GM11168 (cell line): ENCODE measurements around the gene KXD1.
"Not testable (repeated sequence)": the region's sequence is repeated elsewhere in the genome, so short reads cannot be mapped to it uniquely, and the experiment has no call there.

Source experiments
- in situ Hi-C: fragments of 300-500 bp; cut with MboI; formaldehyde crosslinking; loops from one replicate; pipeline ENCODE4 v1.12.0; 2022; ENCODE audit warnings: low sequenced_read_pairs; ENCODE audit not compliant: unreplicated experiment

KXD1 gene, protein sequence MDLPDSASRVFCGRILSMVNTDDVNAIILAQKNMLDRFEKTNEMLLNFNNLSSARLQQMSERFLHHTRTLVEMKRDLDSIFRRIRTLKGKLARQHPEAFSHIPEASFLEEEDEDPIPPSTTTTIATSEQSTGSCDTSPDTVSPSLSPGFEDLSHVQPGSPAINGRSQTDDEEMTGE

DNA sequence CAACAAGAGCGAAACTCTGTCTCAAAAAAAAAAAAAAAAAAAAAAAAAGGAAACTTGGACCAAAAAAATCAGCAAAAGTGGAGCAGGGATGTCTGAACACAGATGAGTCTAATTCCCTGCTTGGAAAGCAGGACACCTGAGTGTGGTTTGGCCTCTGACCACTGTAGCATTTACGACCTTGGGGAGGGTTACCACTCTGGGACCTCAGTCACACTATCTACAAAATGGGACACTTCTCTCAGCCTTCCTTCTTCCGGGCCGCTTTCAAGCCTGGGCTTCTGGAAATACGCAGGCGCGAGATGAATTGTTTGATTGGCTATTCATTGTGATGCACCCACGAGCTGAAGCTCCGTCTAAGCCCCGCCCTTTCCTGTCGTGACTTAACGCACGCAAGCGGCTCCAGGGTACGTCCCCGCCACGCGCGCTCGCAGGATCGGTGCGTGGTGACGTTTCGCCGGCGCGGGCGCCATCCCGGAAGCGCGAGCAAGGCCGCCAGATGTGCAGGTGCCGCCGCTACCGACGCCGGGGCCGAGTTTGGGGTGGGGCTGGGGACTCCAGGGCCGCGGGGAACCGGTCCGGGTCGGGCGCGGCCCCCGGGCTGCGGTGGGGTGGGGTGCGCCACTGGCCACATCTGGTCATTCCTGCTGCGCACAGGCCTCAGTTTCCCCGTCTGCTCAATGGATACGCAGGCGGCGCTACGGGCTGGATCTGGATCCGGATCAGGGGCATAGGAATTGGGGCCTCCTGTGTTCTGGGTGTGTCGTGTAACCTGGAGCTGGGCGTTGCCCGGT lies at the start of gene KXD1:
Gene KXD1, plus strand, starts transcription at position 460 of the 791 bp plus-strand sequence. CDS start 4,187 bp downstream, outside the sequence.
- in situ Hi-C loops = no loop called here

- in situ Hi-C loops = no loop called here
These were observed 49.1 kb upstream of the KXD1 start for GRCh38 chr19:18508585-18508984.

- in situ Hi-C loops = no loop called here
These were observed 47.5 kb upstream of the KXD1 start for GRCh38 chr19:18510216-18510615.

DNA sequence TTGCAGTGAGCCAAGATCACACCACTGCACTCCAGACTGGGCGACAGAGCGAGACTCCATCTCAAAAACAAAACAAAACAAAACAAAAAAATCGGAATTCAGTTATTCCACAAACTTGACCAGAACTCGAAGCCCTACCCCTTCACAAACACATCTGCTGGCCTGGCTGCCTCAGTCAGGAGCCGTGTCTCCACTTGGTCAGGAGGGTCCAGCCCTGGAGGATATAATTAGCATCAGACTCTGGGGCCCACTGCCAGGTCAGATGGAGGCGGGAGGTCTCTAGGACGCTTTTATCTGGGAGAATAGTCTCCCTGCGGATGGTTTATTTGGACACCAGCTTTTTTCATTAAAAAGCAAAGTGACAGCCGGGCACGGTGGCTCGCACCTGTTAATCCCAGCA lies 43.8 kb upstream of the KXD1 start:
- in situ Hi-C loops = no loop called here

DNA sequence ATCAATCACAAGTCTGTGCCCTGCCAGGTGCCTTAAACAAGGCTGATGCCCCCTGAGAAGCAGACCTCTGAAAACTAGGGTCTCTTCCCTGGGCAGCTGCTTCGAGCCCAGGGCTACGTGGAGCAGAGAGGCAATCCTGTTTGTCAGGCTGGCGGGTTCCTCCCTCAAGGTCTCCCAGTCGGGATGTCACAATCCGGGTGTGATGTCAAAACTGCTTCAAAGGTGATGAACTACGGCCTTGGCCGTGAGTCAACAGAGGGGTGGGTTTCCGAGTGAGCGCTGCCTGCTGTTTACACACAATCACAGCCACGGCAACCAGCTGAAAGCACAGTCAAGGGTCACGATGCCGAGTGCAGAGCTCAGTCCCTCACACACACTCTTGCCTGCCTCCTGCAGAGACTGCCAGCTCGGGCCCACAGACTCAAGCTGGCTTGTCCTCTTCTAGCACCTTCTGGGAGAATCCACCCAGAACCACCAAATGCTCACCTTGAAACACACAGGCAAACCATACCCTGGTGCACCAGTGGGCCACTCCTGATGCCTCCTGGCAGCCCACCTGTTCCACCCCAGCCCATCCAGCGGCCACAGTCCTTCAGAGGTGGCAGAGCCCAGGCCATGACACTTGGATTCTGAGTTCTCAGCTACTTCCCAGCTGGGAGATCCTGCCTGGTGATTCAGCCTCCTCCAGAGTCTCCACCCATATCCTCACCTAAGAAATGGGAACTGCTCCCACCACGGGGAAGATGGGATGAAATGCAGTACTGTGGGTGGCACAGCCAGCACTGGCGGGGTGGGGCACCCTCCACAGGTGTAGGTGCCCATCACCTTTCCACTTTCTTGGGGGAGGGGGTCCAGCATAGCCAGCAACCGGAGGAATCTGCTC lies 42.6 kb upstream of the KXD1 start:
- in situ Hi-C loops = no loop called here

DNA sequence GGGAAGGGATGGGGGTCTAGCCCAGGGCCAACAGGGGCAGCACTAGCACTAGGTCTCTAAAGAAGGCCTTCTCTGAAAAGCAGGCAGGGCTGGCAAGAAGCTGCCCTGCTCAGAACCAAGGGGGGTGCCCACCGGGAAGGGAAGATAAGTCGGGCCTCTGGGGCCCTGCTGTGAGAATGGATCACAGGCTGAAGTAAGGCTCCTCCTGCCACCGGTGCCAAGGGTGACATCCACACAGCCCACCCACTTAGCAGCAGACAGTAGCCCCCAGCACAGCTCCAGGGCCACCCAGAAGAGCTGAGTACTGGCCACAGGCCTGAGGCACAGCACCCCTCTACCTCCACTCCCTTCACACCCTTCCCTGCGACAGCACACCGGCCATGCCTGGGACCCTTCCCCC lies 41.7 kb upstream of the KXD1 start:
- in situ Hi-C loops = no loop called here

DNA sequence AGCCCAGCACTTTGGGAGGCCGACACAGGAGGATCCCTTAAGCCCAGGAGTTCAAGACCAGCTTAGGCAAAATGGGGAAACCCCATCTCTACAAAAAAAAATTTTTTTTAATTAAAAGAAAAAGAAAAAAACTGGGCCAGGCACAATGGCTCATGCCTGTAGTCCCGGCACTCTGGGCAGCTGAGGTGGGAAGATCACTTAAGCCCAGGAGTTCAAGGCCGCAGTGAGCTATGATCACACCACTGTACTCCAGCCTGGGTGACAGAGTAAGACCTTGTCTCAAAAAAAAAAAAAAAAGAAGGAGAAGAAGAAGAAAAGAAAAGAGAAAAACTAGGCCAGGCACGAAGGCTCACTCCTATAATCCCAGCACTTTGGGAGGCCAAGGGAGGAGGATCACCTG lies 40.1 kb upstream of the KXD1 start:
- in situ Hi-C loops = no loop called here

DNA sequence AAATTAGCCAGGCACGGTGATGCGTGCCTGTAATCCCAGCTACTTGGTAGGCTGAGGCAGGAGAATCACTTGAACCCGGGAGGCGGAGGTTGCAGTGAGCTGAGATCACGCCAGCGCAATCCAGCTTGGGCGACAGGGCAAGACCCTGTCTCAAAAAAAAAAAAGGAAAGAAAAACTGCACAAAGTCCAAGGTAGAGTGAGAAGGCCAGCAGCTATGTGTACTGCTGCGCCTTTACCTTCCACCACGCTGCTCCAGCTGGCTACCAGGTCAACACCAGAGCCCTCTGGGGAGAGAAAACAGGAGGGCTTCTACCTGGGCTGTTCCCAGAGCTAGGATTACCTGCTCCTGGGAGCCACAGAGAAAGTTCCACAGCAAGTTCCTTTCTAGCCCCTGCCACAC lies 39.0 kb upstream of the KXD1 start:
- in situ Hi-C loops = no loop called here

DNA sequence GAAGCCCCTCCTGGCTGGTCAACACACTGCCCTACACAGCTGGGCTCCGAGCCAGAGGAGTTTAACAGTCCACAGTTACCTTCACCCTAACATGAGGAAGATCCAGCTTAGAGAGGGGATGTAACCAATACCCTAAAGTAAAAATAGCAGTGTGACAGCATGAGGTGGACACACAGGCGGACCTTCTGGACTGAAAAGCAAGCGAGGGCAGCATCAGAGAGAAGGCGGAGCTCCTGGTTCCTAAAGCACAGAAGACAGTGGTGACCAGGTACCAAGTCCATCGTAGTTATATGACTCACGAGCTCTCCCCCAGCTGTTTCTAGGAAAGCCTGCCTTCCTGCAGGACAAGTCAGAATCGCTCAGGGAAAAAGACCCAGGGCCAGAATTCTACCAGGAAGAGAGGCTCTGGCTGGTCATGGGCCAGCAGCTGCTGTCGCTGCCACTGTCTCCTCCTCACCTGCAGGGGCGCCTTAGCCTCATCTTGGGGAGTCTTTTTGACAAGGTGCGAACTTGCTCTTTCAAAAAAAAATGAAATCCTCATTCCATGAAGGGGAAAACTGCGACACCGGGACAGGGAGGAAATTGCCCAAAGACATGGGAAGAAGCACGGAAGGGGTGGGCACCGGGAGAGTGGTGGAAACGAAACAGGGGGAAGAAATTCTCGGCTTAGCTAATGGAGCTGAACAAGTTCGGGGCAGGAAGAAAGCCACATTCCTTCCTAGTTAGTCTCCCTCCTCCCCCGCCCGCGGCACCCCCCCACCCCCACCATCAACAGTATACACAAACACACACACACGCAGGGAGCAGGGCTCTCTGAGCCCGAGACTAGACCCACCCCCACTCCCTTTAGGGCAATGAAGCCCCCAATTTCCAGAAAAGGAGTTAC lies 37.5 kb upstream of the KXD1 start:
- in situ Hi-C loops = no loop called here

DNA sequence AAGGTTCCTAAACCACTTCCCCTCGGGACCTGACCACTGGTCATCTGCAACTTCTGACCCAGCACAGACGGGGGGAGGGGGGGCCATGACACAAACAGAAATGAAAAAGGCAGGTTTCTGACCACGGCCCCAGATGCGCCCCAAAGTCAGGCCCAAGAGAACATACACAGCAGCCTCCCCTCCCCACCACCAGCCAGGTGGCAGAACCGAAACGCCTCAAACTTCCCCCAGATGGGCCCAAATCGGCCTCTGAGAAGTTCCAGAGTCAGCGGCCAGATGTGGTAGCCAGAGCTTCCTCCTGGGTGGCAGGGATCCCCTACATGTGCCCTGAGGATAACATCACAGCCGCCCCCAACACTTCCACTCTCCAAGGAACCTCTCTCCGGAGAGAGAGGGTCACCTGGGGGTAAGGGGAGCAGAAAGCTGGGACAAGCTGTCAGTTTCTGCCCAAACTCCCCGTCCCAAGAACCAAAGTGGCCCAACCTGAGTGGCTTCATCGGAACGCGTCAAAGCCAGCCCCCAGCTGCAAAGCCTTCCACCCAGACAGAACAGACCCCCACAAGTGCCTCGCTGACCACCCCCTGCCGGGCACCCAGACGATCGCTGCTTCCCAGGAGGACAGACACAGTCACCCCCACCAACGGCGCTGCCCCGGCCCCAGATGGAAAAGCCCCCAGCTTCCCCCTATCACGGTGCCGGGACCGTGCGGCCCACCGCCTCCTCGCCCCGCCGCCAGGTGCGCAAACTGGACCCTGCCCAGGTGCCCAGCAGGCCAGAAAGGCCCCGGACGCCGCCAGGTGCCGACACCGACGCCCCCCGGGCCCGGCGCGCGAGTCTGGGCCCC lies 36.6 kb upstream of the KXD1 start:
- in situ Hi-C loops = no loop called here

DNA sequence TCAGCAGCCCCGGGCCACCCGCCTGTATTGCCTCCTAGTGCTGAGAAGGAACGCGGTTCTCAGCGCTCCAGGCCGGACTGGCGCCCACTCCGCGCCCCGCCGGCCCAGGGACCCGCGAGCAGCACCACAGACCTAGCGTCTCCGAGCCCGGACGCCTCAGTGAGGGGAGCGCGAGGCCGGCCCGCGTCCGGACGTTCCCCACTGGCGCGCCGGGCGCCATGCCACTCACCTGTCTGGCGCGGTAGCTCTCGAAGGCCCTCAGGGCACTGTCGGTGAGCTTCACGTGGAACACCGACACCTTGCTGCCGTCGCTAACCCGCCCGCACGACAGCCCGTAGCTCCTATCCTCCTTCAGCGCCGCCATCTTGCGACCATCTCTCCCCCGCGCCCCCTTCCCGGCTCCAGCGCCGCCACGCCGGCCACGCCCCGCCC lies 36.0 kb upstream of the KXD1 start, which contains the start of gene ELL:
Gene ELL, minus strand, starts transcription at position 379 of the 432 bp plus-strand sequence. Its CDS starts 15 bp downstream, at position 364.
- in situ Hi-C loops = no loop called here

DNA sequence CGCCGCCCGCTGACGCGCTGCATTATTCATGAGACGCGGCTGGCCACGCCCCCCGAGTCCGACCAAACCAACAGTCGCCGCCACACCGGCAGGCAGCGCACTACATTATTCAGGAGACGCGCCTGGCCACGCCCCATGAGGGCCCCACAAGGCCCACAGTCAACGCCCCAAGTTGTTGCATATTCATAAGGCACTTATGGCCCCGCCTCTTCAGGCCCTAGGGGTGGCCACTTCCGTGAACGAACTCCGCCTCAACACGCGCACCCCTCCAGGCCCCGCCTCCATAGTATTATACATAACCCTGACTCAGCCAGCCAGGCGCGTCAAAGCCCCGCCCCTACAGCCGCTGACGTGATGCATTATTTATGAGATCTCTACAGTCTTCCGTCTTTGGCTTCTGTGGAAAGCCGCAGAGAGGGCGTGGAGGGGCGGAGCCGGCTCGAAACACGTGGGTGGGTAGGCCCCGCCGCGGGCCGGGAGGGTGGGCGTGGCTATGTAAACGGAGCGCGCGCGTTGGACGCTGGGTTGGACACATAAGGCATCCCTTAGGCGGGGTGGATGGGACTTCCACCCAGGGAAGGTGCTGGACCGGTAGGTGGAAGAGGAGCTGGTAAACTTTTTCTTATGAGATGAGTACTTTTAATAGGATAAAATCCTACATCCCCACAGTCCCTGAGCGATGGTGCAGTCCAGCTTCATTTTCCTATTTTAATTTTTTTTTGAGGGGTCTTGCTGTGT lies 35.4 kb upstream of the KXD1 start:
- in situ Hi-C loops = no loop called here

DNA sequence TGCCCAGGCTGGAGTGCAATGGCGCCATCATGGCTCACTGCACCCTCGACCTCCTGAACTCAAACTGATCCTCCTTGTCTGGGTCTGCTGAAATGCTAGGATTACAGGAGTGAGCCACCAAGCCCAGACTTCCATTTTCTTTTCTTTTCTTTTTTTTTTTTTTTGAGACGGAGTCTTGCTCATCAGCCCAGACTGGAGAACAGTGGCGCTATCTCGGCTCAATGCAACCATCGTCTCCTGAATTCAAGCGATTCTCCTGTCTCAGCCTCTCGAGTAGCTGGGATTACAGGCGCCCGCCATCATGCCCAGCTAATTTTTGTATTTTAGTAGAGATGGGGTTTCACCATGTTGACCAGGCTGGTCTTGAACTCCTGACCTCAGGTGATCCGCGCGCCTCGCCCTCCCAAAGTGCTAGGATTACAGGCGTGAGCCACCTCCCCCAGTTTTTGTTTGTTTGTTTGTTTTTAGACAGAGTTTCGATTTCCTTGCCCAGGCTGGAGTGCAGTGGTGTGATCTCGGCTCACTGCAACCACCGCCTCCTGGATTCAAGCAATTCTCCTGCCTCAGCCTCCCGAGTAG lies 34.7 kb upstream of the KXD1 start:
- in situ Hi-C loops = not testable (repeated sequence)

- in situ Hi-C loops = no loop called here
These were observed 33.8 kb upstream of the KXD1 start for GRCh38 chr19:18523841-18524240.

DNA sequence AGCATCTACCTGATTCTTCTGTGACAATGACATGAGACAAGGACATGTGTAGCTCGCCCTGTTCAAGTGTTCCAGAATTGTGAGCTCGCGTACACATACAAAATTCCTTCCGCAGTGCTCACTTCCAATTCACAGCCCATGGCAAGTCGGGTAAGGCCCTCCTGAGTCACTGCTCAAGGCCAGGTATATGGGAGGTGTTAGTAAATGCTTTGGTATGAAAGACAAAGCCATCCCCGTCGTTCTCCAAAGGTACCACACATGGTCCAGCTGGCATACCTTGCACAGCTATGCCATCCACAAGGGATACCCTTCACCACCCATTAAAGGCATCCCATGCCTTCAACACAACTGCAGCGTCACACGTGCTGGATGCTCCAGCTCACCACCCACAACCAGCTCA lies 31.4 kb upstream of the KXD1 start:
- in situ Hi-C loops = no loop called here

DNA sequence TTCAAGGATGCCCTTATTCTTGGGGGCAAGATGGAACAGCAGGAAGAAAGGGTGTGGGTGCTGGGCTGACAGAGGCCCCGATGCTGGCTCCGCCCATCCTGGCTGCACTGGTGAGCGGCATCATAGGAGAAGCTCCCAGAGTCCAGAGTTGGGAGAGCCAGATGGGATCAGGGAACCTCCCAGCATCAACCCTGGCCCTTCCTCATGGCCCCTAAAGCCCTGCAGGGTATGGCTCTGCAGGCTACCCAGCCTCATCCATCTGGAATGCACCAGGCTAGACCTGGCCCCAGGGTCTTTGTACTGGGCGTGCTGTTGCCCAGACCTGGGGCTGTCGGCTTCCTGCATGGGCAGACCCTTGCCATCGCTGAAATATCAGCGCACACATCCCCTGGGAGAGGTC lies 27.9 kb upstream of the KXD1 start:
- in situ Hi-C loops = no loop called here

DNA sequence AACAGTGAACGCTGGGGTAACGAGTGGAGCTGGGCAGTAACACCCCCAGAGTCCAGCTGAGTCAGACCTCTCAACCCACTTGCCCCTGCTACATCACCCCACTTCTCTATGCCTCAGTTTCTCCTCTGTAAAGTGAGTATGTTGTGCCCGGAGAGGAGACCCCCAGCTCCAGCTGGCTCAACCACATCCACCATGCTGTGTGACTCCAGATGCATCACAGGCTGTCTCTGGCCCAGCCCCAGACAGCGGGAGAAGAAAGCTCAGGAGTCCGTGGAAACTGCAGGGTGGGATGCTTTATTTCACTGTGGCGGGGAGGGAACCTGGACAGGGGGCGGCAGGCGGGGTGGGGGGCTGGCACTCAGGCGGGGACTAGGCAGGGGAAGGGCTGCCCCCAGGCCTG lies 26.2 kb upstream of the KXD1 start:
- in situ Hi-C loops = no loop called here
